Mucosa of gallbladder (tissue), 1 donor: ENCODE results near the gene AGPAT1. TPM values are rescaled to one million over a fixed set of nuclear protein-coding genes. Genes with fewer than 3 reads are reported as not detected.
A peak's percentile ranks its signal among the peaks of the same experiment; 100 is the strongest.
"Not testable (repeated sequence)": the region's sequence is repeated elsewhere in the genome, so short reads cannot be mapped to it uniquely, and the experiment has no call there.

Source experiments
- DNase-seq: peaks from one replicate; pipeline ENCODE4 v3.0.0-alpha.2; 2020; ENCODE audit warnings: low spot score
- total RNA-seq: library from RNA; stranded (reverse); gene quantifications from one replicate; pipeline ENCODE4 v1.2.1, GENCODE V29; 2021
- donor health status: DM: no; HTN: no; CAD: no.

Gene AGPAT1
- total RNA-seq, 1 donor from 2014 or later: 88.4 TPM

DNA sequence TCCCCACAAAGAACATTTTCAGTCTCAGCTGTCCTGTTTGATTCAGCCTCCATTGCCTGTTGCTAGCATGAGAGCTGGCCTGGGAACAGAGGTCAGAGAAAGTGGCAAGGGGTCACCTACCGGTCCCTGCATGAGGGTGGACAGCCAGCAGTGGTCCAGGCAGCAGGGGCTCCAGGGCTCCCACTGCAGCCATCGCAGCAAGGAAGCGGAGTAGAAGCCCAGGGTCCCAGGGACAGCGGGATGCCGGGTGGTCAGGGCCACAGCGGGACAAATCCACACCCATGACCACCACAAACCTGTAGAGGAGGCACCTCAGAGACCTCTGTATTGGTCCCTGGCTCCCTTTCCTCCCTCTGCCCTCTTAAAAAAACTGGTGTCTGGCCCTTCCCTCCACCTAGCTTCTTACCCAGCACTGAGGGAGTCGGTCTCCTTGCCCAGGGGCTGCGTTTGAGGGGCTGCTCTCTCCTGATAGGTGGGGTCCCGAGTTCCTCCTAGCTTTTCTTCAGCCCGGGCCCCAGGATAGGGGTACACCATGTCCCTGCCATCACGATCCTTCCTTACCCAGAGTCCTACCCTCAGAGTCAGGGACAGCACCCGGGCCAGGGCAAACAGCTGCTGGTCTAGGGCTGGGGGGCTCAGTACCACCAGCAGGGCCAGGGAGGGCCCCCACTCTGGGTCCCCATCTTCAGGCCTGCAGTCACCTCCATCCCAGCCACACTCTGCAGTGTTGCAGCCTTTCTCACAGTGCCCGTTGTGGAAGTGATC lies 25.0 kb upstream of the AGPAT1 start:
- DNase-seq: no peak

DNA sequence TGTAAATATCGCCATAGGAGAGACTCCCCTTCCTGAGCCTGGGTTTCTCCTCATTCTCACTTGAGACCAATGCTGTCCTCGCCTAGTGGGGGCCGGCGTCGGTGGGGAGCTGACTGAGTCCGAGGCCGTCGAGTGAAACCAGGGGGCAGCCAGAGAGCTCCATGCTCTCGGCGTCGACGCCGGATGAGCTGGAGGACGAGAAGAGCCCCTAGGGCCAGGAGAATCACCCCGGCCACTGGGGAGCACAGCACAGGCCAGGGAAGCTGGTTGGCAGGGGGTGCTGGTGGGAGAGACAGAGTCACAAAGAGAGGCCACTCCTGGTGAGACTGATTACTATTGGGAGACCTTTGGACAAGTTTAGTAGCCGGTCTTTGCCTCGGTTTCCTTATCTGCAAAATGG lies 23.0 kb upstream of the AGPAT1 start:
- no peak for DNase-seq

DNA sequence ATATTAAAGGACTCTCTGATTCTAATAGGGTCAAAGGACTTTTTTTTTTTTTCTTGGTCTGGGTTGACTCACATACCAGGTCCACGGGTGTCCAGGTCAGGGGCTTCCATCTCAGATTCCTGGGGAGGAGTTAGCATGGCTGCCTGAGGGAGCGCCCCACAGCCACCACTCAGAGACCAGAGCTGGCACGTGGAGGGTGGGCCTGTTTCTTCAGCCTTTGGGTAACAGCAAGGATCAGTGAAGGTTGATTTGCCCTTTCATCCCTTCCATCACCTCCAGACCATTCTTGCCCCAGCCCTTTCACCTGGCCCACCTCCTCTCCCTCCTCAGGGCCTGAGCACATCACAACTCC lies 22.4 kb upstream of the AGPAT1 start:
- DNase-seq: no peak

DNA sequence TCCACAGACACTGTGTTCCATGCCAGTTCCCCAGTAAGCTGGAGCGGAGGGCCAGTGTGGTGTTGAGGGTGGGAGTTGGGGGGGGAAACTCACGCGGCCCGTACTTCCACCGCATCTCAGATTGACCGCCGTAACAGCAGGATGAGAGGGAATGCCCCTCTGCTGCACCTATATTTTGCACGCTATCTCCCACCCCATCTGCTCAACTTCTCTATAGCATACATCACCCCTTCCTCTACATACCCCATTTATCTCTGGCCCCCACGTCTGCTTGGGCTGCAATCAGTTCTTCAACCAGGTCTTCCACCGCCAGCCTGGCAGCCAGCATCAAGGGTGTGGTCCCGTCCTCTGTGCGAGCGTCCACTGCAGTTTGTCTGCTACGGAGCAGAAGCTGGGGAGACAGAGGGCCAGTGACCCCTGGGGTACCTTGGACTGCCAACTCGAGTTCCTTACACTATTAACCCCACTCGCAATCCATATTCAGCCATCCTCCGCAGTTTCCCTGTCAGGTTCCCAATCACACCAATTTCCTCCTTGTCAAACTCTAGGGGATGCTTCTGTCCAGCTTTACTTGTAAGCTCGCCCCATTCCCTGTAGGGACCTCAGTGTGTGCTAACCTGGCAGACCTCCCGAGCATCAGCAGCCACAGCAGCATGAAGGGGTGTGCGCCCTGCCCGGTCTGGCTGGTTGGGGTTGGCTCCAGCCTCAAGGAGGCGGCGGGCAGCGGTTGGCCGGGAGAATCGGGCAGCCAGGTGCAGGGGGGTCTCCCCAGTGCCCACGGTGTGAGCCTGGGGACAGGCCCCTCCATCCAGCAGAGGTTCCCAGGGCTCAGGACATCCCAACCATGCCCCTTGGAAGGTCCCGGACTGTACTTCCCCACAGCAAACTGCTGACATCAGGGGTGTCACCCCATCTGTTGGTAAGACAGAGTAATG lies 21.1 kb upstream of the AGPAT1 start:
- DNase-seq: no peak

DNA sequence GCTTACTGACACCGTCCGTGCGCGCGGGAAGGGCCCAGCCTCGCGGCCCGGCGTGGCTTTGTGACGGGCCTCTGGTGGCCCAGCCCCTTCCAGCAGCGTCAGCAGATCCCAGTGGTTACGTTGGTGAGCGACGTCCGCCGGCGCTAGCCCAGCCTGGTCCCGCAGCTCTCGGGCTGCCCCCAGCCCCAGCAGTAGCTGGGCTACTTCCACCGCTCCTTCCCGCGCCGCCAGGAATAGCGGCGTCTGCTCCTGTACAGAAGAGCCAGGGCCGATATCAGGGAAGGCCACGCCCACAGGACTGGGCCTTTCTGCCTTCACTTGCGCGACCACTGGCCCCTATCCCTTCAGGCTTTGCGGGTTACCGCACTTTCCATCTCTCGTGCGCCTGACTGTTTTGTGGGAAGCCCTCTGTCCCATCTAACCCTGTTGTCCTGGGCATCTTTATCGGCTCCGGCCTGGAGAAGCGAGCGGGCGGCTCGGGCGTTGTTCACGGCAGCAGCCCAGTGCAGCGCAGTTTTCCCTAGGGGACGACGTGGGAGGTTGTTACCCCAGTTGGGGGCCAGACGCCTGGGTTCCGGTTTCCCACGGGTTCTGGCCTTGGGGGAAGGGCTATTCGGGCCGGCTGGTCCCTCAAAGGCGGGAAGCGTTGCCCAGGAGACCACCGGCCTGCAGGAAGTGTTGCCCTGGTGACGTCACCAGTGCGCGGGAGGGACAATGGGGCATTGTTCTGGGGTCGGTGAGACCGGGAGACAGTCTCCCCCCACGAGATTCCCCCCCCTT lies 20.2 kb upstream of the AGPAT1 start:
- DNase-seq: peak; percentile 87

DNA sequence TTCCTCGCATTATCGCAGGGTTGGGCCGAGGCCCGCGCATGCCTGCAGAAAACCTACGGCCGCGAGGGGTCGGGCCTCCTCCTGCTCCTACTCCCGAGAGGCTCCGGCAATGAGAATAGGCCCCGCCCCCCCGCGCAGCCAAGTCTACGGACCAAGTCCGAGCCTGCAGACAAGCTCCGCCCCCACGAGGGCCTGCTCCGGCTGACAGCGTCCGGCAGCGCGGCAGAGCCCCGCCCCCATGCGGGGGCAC lies 19.7 kb upstream of the AGPAT1 start:
- DNase-seq: peak; percentile 100

DNA sequence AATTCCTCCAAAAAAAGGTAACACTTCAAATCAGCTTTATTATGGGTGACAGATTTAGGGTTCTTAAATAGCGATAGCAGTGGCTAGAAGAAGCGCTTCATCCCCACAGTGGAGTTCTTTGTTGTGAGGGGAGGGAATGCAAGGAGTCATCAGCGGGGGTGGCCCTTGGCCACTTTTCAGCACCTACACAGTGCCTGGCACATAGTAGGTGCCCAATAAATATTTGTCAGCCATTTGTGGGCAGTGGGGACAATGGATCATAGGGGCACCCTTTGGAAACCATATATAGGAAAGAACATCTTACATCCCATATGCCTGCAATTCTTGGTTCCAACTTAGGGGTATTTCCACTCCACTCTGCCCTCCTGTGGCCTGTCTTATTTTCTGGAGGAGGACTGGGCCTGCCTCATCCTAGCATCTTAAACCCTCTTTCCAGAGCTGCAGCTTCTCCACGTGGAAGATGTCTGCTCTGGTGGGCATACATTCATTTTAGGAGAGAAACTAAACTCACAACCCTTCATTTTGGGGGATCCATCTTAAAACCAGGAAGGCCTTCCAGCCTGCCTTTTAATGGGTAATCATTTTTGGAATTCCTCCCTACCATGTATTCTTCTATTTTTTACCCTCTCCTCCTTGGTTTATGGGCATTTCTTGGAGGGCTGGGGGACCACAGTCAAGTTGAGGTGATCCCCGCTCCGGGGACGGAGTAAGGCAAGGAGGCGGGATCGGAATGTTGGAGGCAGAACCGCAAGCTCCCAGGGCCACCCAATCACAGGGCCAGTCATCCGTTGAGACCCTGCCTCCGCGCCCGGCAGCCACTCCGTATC lies 19.2 kb upstream of the AGPAT1 start:
- DNase-seq: no peak

DNA sequence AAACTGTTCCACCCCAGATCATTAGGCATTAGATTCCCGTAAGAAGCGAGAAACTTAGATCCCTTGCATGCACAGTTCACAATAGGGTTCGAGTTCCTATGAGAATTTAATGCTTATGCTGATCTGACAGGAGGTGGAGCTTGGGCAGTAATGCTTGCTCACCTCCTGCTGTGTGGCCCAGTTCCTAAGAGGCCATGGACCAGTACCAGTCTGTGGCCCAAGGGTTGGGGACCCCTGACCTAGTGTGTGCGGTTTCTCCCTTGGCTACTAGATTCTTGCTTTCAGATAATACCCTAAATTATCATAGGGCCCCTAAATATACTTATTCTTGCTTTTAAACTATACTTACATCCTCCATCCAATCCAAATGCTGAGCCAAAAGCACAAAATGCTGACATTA lies 18.5 kb upstream of the AGPAT1 start:
- DNase-seq: no peak

DNA sequence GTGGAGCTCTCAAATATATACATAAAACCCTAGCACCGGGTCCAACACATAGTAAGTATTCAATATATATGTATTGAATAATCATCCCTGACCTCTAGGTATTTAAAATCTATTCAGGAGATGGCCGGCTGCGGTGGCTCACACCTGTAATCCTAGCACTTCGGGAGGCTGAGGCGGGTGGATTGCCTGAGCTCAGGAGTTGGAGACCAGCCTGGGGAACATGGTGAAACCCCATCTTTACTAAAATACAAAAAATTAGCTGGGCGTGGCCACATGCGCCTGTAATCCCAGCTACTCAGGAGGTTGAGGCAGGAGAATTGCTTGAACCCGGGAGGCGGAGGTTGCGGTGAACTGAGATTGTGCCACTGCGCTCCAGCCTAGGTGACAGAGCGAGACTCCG lies 17.2 kb upstream of the AGPAT1 start:
- not testable (repeated sequence) for DNase-seq

DNA sequence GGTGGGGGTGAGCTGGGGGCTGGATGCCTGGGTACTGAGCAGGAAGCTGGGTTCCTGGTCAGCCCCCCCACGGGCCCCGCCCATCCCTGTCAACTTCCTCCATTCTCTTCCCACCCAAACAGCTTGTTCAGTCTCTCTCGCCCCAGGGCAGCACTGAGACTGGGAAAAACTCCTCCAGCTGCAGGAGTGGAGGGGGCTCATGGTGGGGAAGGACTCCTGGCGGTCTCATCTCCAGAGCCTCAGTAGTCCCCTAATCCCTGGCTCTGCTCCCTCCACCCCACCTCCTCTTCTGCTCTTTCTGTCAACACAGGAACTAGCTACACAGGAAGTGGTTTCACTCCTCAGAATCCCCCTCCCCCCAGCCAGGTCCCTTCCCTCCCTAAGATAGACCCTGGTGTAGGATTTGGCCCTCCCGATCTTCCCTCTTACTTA lies 16.7 kb upstream of the AGPAT1 start, which contains the start of gene GPSM3:
Gene GPSM3 (minus strand): TSS at position 36 of the 432 bp plus-strand sequence. CDS start 130 bp downstream, outside the sequence.
- no peak for DNase-seq

DNA sequence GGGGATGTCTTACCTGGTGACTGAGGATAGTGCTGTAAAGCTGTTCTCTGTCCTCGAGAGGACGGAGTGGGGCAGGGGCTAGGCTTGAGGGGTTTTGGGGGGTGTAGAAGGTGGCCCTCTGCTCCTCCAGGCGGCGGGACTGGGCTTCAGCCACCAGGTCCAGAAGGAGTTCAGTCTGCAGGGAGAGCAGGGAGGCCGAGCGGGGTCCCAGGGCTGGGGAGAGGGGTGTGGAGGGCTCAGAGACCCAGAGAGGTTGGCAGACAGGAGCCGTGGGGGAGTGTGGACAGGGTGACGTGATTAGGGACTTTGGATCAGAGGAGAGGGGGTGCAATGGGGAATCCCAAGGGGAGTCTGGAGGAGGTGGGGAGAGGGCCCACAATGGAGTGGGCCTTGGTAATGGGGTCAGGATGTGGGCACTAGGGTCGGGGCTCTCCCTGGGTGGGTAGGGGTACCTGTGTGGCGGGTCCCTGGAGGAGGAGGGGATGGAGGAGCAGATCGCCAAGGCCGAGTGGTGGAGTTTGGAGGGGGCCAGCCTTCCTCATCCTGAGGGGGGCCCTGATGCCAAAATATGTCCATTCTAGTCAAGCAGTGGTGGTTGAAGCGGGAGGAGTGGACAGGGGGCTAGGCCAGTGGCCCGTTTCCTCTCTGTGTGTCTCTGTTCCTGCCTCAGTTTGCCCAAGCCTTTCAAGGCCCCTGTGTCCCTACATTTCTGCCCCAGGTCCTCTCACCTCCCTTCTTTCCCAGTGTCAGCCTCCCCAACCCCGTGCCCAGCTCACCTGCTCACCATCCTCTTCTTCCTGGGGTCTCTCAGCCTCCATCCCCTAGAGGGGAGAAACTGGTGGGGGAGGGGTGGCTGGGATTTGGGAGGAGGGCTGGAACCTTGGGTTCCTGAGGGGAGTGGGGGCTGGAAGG lies 16.1 kb upstream of the AGPAT1 start:
- no peak for DNase-seq

DNA sequence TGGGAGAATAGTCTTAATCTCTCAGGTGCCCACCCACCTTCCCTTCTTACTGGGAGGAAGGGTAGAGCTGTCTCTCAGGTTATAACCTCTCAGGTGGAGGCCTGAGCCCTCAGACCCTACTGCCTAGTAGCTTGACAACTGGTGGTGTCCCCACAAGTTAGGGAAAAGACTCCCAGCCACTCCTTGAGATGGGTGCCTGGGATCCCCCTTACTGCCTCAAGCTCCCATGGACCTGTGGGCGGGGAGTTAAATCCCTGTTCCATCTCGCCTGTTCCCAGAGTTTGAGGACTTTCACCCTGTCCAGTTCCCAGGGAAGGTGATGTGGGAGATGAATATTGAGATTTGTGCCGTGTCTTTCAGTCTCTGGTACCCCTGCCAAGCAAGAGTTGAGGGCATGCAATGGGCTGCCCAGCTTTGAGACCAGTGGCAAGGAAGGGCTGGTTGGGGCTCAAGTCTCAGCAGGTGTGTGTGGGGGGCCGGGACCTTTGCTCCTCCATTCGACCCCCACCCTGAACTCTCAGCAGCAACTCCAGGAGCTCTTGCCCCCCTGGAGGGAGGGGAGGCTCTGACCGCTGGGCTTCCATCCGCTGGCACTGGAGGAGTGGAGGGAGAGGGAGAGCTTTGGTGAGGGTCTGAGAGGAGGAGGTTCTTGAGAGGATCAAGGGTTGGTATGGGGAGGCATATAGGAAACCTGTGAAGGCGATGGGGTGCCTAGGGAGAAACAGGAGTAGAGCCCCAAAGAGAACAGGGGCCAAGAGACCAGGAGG lies 15.2 kb upstream of the AGPAT1 start:
- DNase-seq: no peak

DNA sequence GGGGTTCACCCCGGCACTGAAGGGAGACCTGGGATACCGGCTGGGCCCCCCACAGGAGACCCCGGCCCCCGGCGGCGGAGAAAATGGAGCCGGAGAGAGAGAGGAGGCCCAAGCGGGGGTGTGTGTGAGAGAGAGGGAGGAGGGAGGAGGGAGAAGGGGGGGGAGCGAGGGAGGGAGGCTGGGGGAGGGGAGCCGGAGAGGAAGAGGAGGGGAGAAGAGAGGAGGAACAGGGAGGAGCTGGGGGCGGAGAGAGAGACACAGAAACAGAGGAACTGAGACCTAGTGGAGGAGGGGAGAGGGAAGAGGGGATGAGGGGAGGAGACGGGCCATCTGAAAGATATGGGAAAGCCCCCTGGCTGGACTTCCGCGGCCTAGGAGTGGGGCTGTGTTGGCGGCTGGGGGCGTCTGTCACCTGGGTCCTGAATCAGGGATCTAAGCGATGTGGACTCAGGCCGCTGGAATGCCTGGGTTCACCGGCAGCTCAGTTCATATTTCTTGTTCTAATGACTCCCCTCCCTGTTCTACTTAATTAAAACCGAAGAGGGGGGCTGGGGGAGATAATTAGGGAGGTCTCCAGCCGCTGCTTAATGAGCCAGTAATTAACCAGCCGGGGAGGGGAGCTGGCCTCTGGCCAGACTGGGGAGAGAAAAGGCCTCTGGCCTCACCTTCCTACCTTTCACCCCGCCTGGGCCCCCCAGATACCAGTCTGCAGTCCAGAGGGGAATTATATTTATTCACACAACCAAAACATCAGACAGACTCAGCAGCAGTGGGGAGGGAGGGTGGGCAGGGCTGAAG lies 14.4 kb upstream of the AGPAT1 start, which contains the start of gene PBX2:
Gene PBX2 (minus strand): TSS at position 149 of the 798 bp plus-strand sequence. CDS start 287 bp downstream, outside the sequence.
- peak; percentile 91 for DNase-seq

DNA sequence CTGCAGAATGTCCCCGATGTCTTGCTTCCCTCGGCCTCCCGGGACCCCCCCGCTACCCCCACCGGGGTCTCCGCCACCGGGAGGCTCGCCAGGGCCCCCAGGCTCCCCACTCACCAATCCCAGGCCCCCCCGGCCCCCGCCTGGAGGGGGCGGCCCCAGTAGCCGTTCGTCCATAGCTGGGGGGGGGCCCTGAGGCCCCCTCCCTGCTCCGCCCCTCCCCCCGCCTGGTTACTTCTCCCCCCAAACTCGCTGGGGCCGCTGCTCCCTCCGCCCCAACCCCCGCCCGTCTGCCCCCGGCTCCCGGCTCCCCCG lies 13.8 kb upstream of the AGPAT1 start:
- DNase-seq: no peak

DNA sequence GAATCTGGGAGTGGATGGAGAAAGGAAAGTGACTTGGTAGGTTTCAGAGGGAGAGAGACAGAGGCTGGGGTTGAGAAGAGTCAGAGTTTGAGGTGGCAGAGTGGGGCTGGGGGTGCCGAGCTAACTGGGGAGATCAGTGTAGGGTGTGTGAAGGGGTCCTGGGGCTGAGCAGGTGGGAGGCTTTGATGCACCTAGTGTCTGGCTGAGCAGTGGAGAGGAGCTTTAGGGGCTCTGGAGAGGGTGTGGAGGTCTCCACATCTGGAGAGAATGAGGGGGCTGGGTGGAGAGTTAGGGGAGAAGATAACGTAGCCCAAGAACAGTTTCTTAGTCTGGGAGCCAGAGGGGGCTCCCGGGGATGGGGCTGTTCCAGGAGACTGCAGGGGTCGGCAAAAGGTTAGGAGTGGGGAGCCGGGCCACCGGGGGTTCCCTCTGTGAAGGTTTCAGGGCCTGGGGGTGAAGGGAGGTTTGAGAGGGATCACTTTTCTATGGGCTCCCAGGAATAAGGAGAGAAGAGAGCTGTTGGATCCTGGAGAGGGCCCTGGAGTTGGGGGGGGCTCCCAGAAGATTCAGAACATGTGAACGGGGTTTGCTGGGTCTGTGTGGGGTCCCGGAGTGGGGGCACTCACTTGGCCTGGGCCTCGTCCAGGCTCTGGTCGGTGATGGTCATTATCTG lies 13.3 kb upstream of the AGPAT1 start:
- DNase-seq: no peak

DNA sequence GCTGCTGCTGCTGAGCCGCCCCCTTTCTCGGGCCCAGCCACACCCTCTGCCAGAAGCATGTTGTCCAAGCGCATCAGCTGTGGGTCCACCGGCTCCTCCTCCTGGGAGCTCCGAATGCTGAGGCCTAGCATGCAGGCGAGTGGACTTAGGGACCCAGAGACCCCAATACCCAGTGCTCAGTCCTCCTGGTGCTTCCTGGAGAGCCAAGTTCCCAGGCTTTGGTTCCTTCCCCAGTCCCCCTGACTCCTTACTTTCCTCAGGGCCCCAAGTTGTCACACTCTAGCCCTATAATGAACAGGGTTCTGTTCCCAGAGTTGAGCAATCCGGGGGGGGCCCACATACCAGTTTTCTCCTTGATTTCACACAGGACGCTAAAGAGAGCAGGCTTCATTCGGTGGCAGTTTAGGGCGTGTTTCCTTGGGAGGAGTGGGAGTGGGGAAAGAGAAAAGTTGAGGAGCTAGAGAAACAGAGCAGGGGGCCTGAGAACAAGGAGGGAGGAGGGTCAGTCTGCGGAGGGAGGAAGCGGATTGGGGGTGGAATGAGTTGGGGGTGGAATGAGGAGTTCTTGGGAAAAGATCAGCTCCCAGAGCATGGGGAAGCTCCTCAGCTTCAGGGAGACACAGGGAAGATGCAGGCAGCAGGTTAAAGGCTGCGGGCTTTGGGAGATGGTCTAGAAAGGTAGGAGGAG lies 12.6 kb upstream of the AGPAT1 start:
- no peak for DNase-seq

DNA sequence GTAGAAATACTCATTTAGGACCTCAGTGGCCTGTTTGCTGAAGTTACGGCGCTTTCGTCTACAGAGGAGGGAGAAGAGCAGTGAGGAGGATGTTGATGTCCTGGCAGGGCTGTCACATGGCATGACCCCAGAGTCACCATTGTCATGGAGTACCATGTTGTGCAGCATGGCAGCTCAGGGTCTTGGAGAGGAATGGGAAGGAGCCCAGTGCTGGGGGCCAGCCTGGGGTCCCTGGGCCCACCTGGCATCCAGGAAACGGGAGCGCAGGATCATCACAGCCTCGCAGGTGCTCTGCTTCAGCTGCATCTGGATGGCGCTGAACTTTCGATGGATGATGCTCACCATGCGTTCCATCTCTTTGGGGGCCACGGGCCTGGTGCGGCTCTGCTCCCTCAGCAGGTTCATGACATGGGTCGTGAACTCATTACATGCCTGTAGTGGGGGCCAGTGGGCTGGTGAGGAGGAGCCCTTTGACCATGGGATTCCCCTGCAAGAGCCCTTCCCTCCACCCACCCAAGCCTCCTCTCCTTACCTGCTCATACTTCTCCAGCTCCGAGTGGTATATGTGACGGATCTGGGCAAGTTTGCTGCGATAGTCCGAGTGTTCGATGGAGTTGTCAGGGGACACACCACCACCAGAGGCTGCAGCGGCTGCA lies 12.0 kb upstream of the AGPAT1 start:
- not testable (repeated sequence) for DNase-seq
